GM19238 (cell line): ENCODE data around the gene KRTAP13-4.

Experiments
- DNase-seq: peaks from one replicate; pipeline ENCODE4 v3.0.0; 2011; ENCODE audit warnings: low spot score; ENCODE audit not compliant: insufficient read length

The KRTAP13-4 gene

GRCh38 chr21:30430170-30430655 lies at the start of gene KRTAP13-4:
TSS of gene KRTAP13-4 (plus strand) at chr21:30430220. CDS start at chr21:30430276, 56 bp downstream.
- no peak for DNase-seq

- no peak for DNase-seq
These were observed 47.8 kb upstream of the KRTAP13-4 start for GRCh38 chr21:30382201-30382600.

GRCh38 chr21:30391492-30392025 lies 38.5 kb upstream of the KRTAP13-4 start:
- no peak for DNase-seq

GRCh38 chr21:30395731-30396130 lies 34.3 kb upstream of the KRTAP13-4 start, which contains the start of gene KRTAP13-1:
TSS of gene KRTAP13-1 (plus strand) at chr21:30396031. CDS start at chr21:30396087, 56 bp downstream.
- no peak for DNase-seq

GRCh38 chr21:30408782-30409494 lies 21.1 kb upstream of the KRTAP13-4 start:
- DNase-seq: no peak

- DNase-seq: no peak
These were observed 14.0 kb upstream of the KRTAP13-4 start for GRCh38 chr21:30415993-30416392.

- no peak for DNase-seq
These were observed 4.2 kb upstream of the KRTAP13-4 start, which contains the start of gene KRTAP13-3 for GRCh38 chr21:30425826-30426225. TSS of gene KRTAP13-3 (minus strand) at chr21:30425926. CDS start at chr21:30425912, 14 bp downstream.

GRCh38 chr21:30426731-30427130 lies 3.3 kb upstream of the KRTAP13-4 start:
- no peak for DNase-seq

- DNase-seq: no peak
These were observed 4.1 kb downstream of the KRTAP13-4 start for GRCh38 chr21:30434033-30434631.

- no peak for DNase-seq
These were observed 7.1 kb downstream of the KRTAP13-4 start for GRCh38 chr21:30437010-30437565.

- no peak for DNase-seq
These were observed 10.0 kb downstream of the KRTAP13-4 start, which contains the start of gene KRTAP15-1 for GRCh38 chr21:30439975-30440374. TSS of gene KRTAP15-1 (plus strand) at chr21:30440275. CDS start at chr21:30440328, 53 bp downstream.

- DNase-seq: no peak
These were observed 13.2 kb downstream of the KRTAP13-4 start for GRCh38 chr21:30443226-30443625.

- no peak for DNase-seq
These were observed 14.2 kb downstream of the KRTAP13-4 start for GRCh38 chr21:30444204-30444603.

- DNase-seq: no peak
These were observed 17.0 kb downstream of the KRTAP13-4 start for GRCh38 chr21:30447056-30447455.

- no peak for DNase-seq
These were observed 18.5 kb downstream of the KRTAP13-4 start for GRCh38 chr21:30448514-30448913.

- no peak for DNase-seq
These were observed 33.7 kb downstream of the KRTAP13-4 start for GRCh38 chr21:30463713-30464112.

GRCh38 chr21:30468900-30469714 lies 39.1 kb downstream of the KRTAP13-4 start:
- DNase-seq: no peak

GRCh38 chr21:30478004-30478403 lies 48.0 kb downstream of the KRTAP13-4 start:
- DNase-seq: no peak

GRCh38 chr21:30479259-30479658 lies 49.2 kb downstream of the KRTAP13-4 start:
- no peak for DNase-seq

GRCh38 chr21:30480145-30480544 lies 50.1 kb downstream of the KRTAP13-4 start, which contains the start of gene KRTAP19-1:
TSS of gene KRTAP19-1 (minus strand) at chr21:30480367. CDS start at chr21:30480317, 50 bp downstream.
- no peak for DNase-seq
